CD4-positive, CD25-positive, alpha-beta regulatory T cell (primary cell): ENCODE results near the gene PLSCR5. TPM values are rescaled to one million over a fixed set of nuclear protein-coding genes. Genes with fewer than 3 reads are reported as not detected.

Source experiments
- ATAC-seq, 2 donors: fragments of 150-1000 bp; cut with Tn5 transposase; one replicate each; pipeline ENCODE4 v1.10.0; 2021; ENCODE audit warnings: low read depth in 2 of 2, moderate number of reproducible peaks in 2 of 2, moderate library complexity in 1 of 2
- DNase-seq, 3 donors: peaks; one replicate each; pipeline versions ENCODE4 v3.0.0 to v3.0.0-alpha.2; 2012 to 2022; ENCODE audit warnings: mixed read lengths in 1 of 3
- H3K27ac ChIP-seq: one replicate; pipeline ENCODE4 v1.7.0; 2013; ENCODE audit warnings: mild to moderate bottlenecking, low read length; ENCODE audit not compliant: insufficient read depth, poor library complexity, severe bottlenecking
- H3K27me3 ChIP-seq: one replicate; pipeline ENCODE4 v1.7.0; 2013; ENCODE audit warnings: low read length; ENCODE audit not compliant: control insufficient read depth, insufficient read depth
- H3K36me3 ChIP-seq: one replicate; pipeline ENCODE4 v1.7.0; 2013; ENCODE audit warnings: mild to moderate bottlenecking, low read length, moderate library complexity; ENCODE audit not compliant: control insufficient read depth, insufficient read depth
- H3K4me1 ChIP-seq: 2 replicates; pipeline ENCODE4 v1.7.0; 2013; ENCODE audit warnings: mild to moderate bottlenecking, low read length; ENCODE audit not compliant: insufficient read depth, control insufficient read depth, poor library complexity, severe bottlenecking
- H3K4me3 ChIP-seq: one replicate; pipeline ENCODE4 v1.7.0; 2013; ENCODE audit warnings: low read depth, mild to moderate bottlenecking, low read length, moderate library complexity
- H3K9me3 ChIP-seq, 2 experiments: 1 replicate in 1 of 2; 2 replicates in 1 of 2; pipeline ENCODE4 v1.7.0; 2013; ENCODE audit warnings: low read length in 2 of 2, mild to moderate bottlenecking in 1 of 2, moderate library complexity in 1 of 2; ENCODE audit not compliant: control insufficient read depth in 2 of 2
- H3K27ac Mint-ChIP-seq, 3 donors: one replicate each; pipeline ENCODE4 v1.8.0; 2020 to 2022; ENCODE audit warnings: mild to moderate bottlenecking in 3 of 3, mixed read lengths in 3 of 3, moderate library complexity in 2 of 3
- H3K27me3 Mint-ChIP-seq: one replicate; pipeline ENCODE4 v1.8.0; 2022; ENCODE audit warnings: mild to moderate bottlenecking, mixed read lengths
- H3K36me3 Mint-ChIP-seq: one replicate; pipeline ENCODE4 v1.8.0; 2020; ENCODE audit warnings: mixed read lengths
- H3K4me1 Mint-ChIP-seq, 4 donors: one replicate each; pipeline ENCODE4 v1.8.0; 2020 to 2022; ENCODE audit warnings: mixed read lengths in 4 of 4, mild to moderate bottlenecking in 1 of 4
- H3K4me3 Mint-ChIP-seq, 4 donors: one replicate each; pipeline ENCODE4 v1.8.0; 2020 to 2022; ENCODE audit warnings: mild to moderate bottlenecking in 4 of 4, mixed read lengths in 4 of 4, moderate library complexity in 3 of 4
- H3K9me3 Mint-ChIP-seq, 7 donors: one replicate each; pipeline ENCODE4 v1.8.0; 2020 to 2022; ENCODE audit warnings: mixed read lengths in 7 of 7, mild to moderate bottlenecking in 3 of 7, moderate library complexity in 2 of 7
- polyA plus RNA-seq, 4 donors: library from polyadenylated mRNA; unstranded; fragments of 300-500 nt; fragmentation: Illumina TruSeq; gene quantifications; one replicate each; pipeline ENCODE4 v1.2.3, GENCODE V29; 2021
- total RNA-seq: library from RNA; stranded (reverse); gene quantifications from one replicate; pipeline ENCODE4 v1.2.3, GENCODE V29; 2022

Gene PLSCR5
- total and polyA plus RNA-seq, 5 donors from 2014 or later, result not detected

DNA sequence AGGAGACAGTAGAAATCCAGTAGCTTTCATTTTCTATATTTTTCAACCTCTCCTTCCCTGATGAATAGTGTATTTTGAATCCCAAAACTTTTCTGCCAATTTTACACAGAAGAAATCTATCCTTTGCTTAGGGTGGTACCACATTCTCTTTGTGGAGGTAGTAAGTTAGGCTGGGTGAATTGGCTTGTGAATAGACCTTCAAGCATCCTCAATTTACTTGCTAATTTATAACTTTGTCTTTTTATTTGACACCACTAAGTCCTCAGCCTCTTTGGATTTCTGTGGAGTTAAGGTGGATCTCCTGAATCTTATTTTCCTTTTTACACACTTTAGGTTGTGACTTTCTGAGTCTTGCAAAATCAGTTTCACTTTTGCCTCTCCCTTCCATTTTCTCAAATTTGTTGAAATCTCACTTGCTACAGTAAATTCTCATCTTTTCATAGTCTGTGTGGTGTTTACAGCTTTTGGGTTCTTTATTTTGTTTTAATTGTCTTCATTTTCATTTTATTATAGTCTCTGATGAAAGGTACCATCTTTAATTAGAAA is 55.0 kb downstream of the PLSCR5 start:
- Histone ChIP-seq H3K27me3 (peaks cover 2% of the 10 kb centered on the region), H3K36me3 (no peaks in the 10 kb centered on the region), H3K4me1 (no peaks in the 10 kb centered on the region), H3K9me3 (no peaks in the 10 kb centered on the region), H3K27ac (no peak overlapping the region), H3K4me3 (peak overlapping the region; percentile 20)
- DNase-seq (peak in 1 of 3 donors; percentile 26), ATAC-seq (no peak)
- H3K36me3 Mint-ChIP-seq, result no peaks in the 10 kb centered on the region
- peak overlapping the region in 1 of 4 donors; percentile 31 for H3K4me3 Mint-ChIP-seq
- H3K27ac Mint-ChIP-seq, result peak overlapping the region in 2 of 3 donors; percentile 3 to 28
- peaks cover 5% of the 10 kb centered on the region for H3K27me3 Mint-ChIP-seq
- H3K4me1 Mint-ChIP-seq, result peaks cover 0 to 34% (median 20%) of the 10 kb centered on the region in 4 donors
- no peaks in the 10 kb centered on the region for H3K9me3 Mint-ChIP-seq

- H3K27ac Mint-ChIP-seq, result peak overlapping the region in 1 of 3 donors; percentile 45
- H3K36me3 Mint-ChIP-seq, result no peaks in the 10 kb centered on the region
- DNase-seq (no peak), ATAC-seq (no peak)
- peaks cover 12 to 52% (median 32%) of the 10 kb centered on the region in 4 donors for H3K4me1 Mint-ChIP-seq
- peaks cover 2% of the 10 kb centered on the region for H3K27me3 ChIP-seq
- no peaks in the 10 kb centered on the region for H3K9me3 ChIP-seq
- H3K4me3 ChIP-seq, result no peak overlapping the region
- peaks cover 9% of the 10 kb centered on the region for H3K27me3 Mint-ChIP-seq
- peaks cover 23% of the 10 kb centered on the region for H3K4me1 ChIP-seq
- H3K36me3 ChIP-seq, result no peaks in the 10 kb centered on the region
- H3K9me3 Mint-ChIP-seq, result no peaks in the 10 kb centered on the region
- no peak overlapping the region for H3K27ac ChIP-seq
- H3K4me3 Mint-ChIP-seq, result peak overlapping the region in 2 of 4 donors; percentile 7 to 86
Measured at GRCh38 chr3:146547235-146547835, 57.8 kb downstream of the PLSCR5 start.

DNA sequence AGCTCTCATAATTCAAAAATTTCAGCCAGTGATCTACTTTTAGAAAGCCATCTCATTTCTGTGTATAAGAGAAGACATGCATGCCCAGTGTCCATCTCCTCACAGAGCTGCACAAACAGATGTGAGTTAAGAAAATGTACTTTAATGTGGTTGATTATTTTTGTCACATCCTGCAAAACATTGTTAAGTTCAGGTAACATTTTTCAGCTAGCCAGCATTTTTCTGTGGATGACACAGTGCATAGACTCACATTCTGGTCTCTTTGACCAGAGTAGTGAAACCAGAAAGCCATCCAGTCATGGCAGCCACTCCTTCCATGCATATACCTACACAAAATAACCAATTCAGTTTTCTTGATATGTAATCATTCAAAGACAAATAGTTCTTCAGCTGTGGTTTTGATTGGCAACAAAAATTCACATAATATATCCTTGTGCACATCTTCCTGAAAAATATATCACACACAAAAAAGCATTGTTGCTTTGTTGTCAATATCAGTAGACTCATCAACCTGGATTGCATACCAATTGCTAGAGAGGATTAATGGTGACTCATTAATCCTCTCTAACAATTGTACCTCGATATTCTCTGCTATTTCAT is 58.7 kb downstream of the PLSCR5 start:
- Mint-ChIP-seq H3K27ac (peak overlapping the region in 2 of 3 donors; percentile 9 to 23), H3K4me3 (peak overlapping the region; percentile 18 to 86 (median 30)), H3K27me3 (peaks cover 9% of the 10 kb centered on the region), H3K4me1 (peaks cover 14 to 61% (median 40%) of the 10 kb centered on the region in 4 donors), H3K9me3 (no peaks in the 10 kb centered on the region), H3K36me3 (no peaks in the 10 kb centered on the region)
- peaks cover 26% of the 10 kb centered on the region for H3K4me1 ChIP-seq
- no peaks in the 10 kb centered on the region for H3K9me3 ChIP-seq
- no peak overlapping the region for H3K4me3 ChIP-seq
- ATAC-seq (no peak), DNase-seq (peak in 1 of 3 donors; percentile 26)
- peaks cover 2% of the 10 kb centered on the region for H3K27me3 ChIP-seq
- no peak overlapping the region for H3K27ac ChIP-seq
- no peaks in the 10 kb centered on the region for H3K36me3 ChIP-seq

- no peak for ATAC-seq
Measured at GRCh38 chr3:146544929-146545528, 60.1 kb downstream of the PLSCR5 start.

DNA sequence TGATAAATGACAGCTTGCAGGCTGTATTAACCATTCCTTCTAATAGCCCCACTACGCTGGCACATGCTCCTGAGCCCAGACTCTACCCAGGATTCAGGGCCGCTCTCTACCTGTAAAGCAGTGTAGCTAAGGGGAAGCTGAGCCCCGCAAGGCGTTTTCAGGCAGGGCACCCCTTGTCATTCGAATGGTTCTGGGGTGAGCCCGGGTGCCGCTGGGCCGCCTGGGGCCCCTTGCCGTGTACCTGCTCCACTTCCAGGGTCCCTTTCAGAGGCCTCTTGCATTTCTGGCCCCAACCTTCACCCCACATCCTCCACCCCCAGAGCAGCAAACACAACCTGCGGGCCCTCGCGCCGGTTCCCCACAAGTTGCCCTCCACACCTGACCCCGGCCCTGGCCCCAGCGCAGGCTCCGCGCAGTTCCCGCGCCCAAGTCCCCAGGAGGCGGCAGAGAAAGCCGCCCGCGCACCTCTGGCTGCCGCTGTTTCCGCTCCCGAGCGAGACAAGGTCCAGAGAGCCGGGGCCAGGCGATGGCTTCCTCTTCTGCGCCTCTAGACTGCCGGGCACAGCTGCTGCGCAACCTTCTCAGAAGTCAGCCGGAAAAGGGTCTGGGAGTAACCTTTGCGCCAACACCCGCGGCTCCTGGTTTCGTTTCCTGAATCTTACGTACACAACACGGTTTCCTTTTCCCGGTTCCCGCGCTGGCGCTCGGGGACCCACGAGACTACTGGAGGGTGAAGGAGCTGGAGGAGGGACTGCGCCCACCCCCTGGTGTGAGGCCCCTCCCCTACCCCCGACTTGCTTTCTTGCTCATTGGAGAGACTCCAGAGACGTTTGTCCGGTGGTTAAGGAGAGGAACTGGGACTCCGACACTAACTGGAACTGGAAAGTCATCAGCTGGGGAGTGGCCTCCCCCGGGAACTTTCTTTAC is 60.9 kb downstream of the PLSCR5 start, which contains the start of gene PLSCR1:
PLSCR1 (minus strand) TSS at position 606 of the 927 bp plus-strand sequence. CDS start 8,055 bp downstream, outside the sequence.
- Mint-ChIP-seq H3K27me3 (peaks cover 4% of the 10 kb centered on the region), H3K4me1 (peaks cover 21 to 67% (median 47%) of the 10 kb centered on the region in 4 donors), H3K4me3 (peak within 1 kb of the TSS; percentile 86 to 95 (median 91)), H3K9me3 (no peaks in the 10 kb centered on the region), H3K36me3 (peaks cover 4% of the 10 kb centered on the region), H3K27ac (peak within 1 kb of the TSS; percentile 64 to 90 (median 89))
- Histone ChIP-seq H3K27ac (peak within 1 kb of the TSS; percentile 27), H3K9me3 (no peaks in the 10 kb centered on the region), H3K27me3 (peaks cover 2% of the 10 kb centered on the region), H3K36me3 (no peaks in the 10 kb centered on the region), H3K4me1 (peaks cover 26% of the 10 kb centered on the region), H3K4me3 (peak within 1 kb of the TSS; percentile 78)
- ATAC-seq, result peak; percentile 76 to 79
- DNase-seq, result peak; percentile 46 to 84 (median 53)

More at GRCh38 chr3:146544929-146545528, 60.1 kb downstream of the PLSCR5 start:
- Mint-ChIP-seq H3K4me1 (peaks cover 21 to 65% (median 45%) of the 10 kb centered on the region in 4 donors), H3K36me3 (peaks cover 4% of the 10 kb centered on the region), H3K9me3 (no peaks in the 10 kb centered on the region), H3K4me3 (peak overlapping the region; percentile 86 to 95 (median 91)), H3K27ac (peak overlapping the region; percentile 64 to 90 (median 89)), H3K27me3 (peaks cover 4% of the 10 kb centered on the region)
- Histone ChIP-seq H3K27me3 (peaks cover 2% of the 10 kb centered on the region), H3K36me3 (no peaks in the 10 kb centered on the region), H3K4me3 (peak overlapping the region; percentile 61), H3K4me1 (peaks cover 26% of the 10 kb centered on the region), H3K9me3 (no peaks in the 10 kb centered on the region), H3K27ac (no peak overlapping the region)
- no peak for DNase-seq

GRCh38 chr3:146543461-146544001 is 61.6 kb downstream of the PLSCR5 start:
- H3K36me3 Mint-ChIP-seq, result peaks cover 4% of the 10 kb centered on the region
- peak overlapping the region; percentile 64 to 90 (median 89) for H3K27ac Mint-ChIP-seq
- ATAC-seq, result peak; percentile 7 to 10
- Histone ChIP-seq H3K4me3 (peak overlapping the region; percentile 78), H3K27me3 (peaks cover 2% of the 10 kb centered on the region), H3K36me3 (no peaks in the 10 kb centered on the region), H3K27ac (no peak overlapping the region), H3K9me3 (no peaks in the 10 kb centered on the region), H3K4me1 (peaks cover 26% of the 10 kb centered on the region)
- DNase-seq, result peak in 1 of 3 donors; percentile 20
- H3K9me3 Mint-ChIP-seq, result no peaks in the 10 kb centered on the region
- H3K4me3 Mint-ChIP-seq, result peak overlapping the region; percentile 86 to 95 (median 91)
- peaks cover 4% of the 10 kb centered on the region for H3K27me3 Mint-ChIP-seq
- peaks cover 21 to 68% (median 49%) of the 10 kb centered on the region in 4 donors for H3K4me1 Mint-ChIP-seq
